HepG2 (cell line): ENCODE data around the gene MTM1. TPM values are rescaled to one million over a fixed set of nuclear protein-coding genes. Genes with fewer than 3 reads are reported as not detected.

Experiments
- ATAC-seq: fragments of 200-7000 bp; cut with Tn5 transposase; 3 replicates; pipeline ENCODE4 v1.9.1; 2020; ENCODE audit warnings: mild to moderate bottlenecking, moderate library complexity
- BruUV-seq: library from RNA; stranded (reverse); fragments of 400-500 nt; replicated peaks from 2 replicates; lab custom pipeline; 2021; lab: Mats Ljungman, UMichigan
- CTCF ChIA-PET: fragments of 300-600 bp; formaldehyde crosslinking; extraction: SDS; loops from one replicate; lab custom pipeline; 2021; ENCODE audit warnings: low total read pairs, inconsistent platforms, low intra/inter-chr PET ratio; lab: Yijun Ruan, JAX
- POLR2A ChIA-PET: fragments of 350-600 bp; sonication (Branson Sonifier 250); formaldehyde crosslinking; loops from one replicate; lab custom pipeline; 2020; ENCODE audit warnings: antibody characterized with exemption, inconsistent platforms; lab: Yijun Ruan, JAX
- DNase-seq: peaks from one replicate; pipeline ENCODE4 v3.0.0-alpha.2; 2015; ENCODE audit warnings: low spot score
- FAIRE-seq: peaks from 3 replicates; lab custom pipeline; 2011; peaks lifted over from hg19 to GRCh38; lab: Jason Lieb, UNC
- H2AFZ ChIP-seq: one replicate; pipeline ENCODE4 v1.6.1; 2011; ENCODE audit warnings: low read length, inconsistent platforms
- H3K27ac ChIP-seq: fragments of 300-600 bp; 3 replicates; pipeline ENCODE4 v1.8.0; 2011; ENCODE audit warnings: mixed run types, mild to moderate bottlenecking, mixed read lengths, low read length, inconsistent platforms; ENCODE audit not compliant: insufficient read depth; ENCODE audit errors: extremely low read length
- H3K27me3 ChIP-seq, 2 experiments: fragments of 200-600 bp in 1 of 2; 2 replicates in 1 of 2; 3 replicates in 1 of 2; pipeline versions ENCODE4 v1.6.0 to v1.8.0; 2011; ENCODE audit warnings: low read length in 2 of 2, mild to moderate bottlenecking in 2 of 2, moderate library complexity in 2 of 2, inconsistent platforms in 1 of 2; ENCODE audit not compliant: insufficient read depth in 2 of 2, control insufficient read depth in 1 of 2
- H3K36me3 ChIP-seq, 2 experiments: fragments of 200-600 bp in 1 of 2; replicated peaks in 1 of 2; 2 replicates in 1 of 2; 3 replicates in 1 of 2; pipeline versions ENCODE4 v1.5.1 to v1.8.0; 2011; ENCODE audit warnings: low read length in 2 of 2, inconsistent platforms in 1 of 2; ENCODE audit not compliant: insufficient read depth in 2 of 2, control insufficient read depth in 1 of 2
- H3K4me1 ChIP-seq: 2 replicates; pipeline ENCODE4 v1.5.1; 2012; ENCODE audit warnings: low read length, inconsistent platforms; ENCODE audit not compliant: insufficient read depth
- H3K4me2 ChIP-seq: 2 replicates; pipeline ENCODE4 v1.6.0; 2011; ENCODE audit warnings: low read depth, low read length, inconsistent platforms
- H3K4me3 ChIP-seq, 3 experiments: fragments of 200-600 bp in 1 of 3; sonication (generic), shearing (Covaris generic) in 1 of 3; replicated peaks in 1 of 3; 2 replicates each; pipeline ENCODE4 v1.5.1; 2011 to 2016; ENCODE audit warnings: low read length in 3 of 3, inconsistent platforms in 2 of 3, low read depth in 2 of 3, mild to moderate bottlenecking in 2 of 3, control low read depth in 1 of 3, mixed read lengths in 1 of 3; ENCODE audit not compliant: insufficient read depth in 1 of 3
- H3K79me2 ChIP-seq: one replicate; pipeline ENCODE4 v1.6.1; 2011; ENCODE audit warnings: low read length, inconsistent platforms; ENCODE audit not compliant: insufficient read depth
- H3K9ac ChIP-seq: 2 replicates; pipeline ENCODE4 v1.6.0; 2011; ENCODE audit warnings: mild to moderate bottlenecking, low read depth, low read length, inconsistent platforms; ENCODE audit not compliant: insufficient read depth
- H3K9me3 ChIP-seq: 2 replicates; pipeline ENCODE4 v1.5.1; 2012; ENCODE audit warnings: mild to moderate bottlenecking, low read length
- H4K20me1 ChIP-seq: 2 replicates; pipeline ENCODE4 v1.6.0; 2011; ENCODE audit warnings: inconsistent platforms, mild to moderate bottlenecking, low read length, moderate library complexity; ENCODE audit not compliant: insufficient read depth
- CENPBD1 ChIP-seq: sonication (generic); formaldehyde crosslinking; IDR thresholded peaks from 2 replicates; pipeline ENCODE4 v1.8.0; 2022; ENCODE audit warnings: missing genetic modification reagents, low read depth, mild to moderate bottlenecking, borderline replicate concordance
- FOXP4 ChIP-seq: sonication (generic); formaldehyde crosslinking; IDR thresholded peaks from 2 replicates; pipeline ENCODE4 v1.4.0; 2020; ENCODE audit warnings: missing genetic modification reagents
- HNF4G ChIP-seq, 2 experiments: sonication (generic) in 1 of 2; formaldehyde crosslinking in 1 of 2; IDR thresholded peaks; 2 replicates each; pipeline versions ENCODE4 v1.4.0 to v1.6.1; 2011 to 2020; ENCODE audit warnings: borderline replicate concordance in 2 of 2, low read depth in 2 of 2, mild to moderate bottlenecking in 2 of 2, low read length in 1 of 2, missing genetic modification reagents in 1 of 2, moderate library complexity in 1 of 2
- HOXA9 ChIP-seq: sonication (generic); formaldehyde crosslinking; IDR thresholded peaks from 2 replicates; pipeline ENCODE4 v1.8.1; 2022; ENCODE audit warnings: missing genetic modification reagents, mild to moderate bottlenecking, moderate library complexity, borderline replicate concordance
- IKZF4 ChIP-seq: sonication (generic); formaldehyde crosslinking; IDR thresholded peaks from 2 replicates; pipeline ENCODE4 v1.5.1; 2020; ENCODE audit warnings: borderline replicate concordance, mild to moderate bottlenecking, low read depth, missing genetic modification reagents; ENCODE audit errors: not compliant biosample characterization
- KDM1A ChIP-seq: IDR thresholded peaks from 2 replicates; pipeline ENCODE4 v1.6.1; 2016; ENCODE audit warnings: missing compliant biosample characterization
- MED1 ChIP-seq: sonication (generic); formaldehyde crosslinking; IDR thresholded peaks from 2 replicates; pipeline ENCODE4 v1.4.0; 2020; ENCODE audit warnings: missing genetic modification reagents
- MLLT10 ChIP-seq: sonication (generic); formaldehyde crosslinking; IDR thresholded peaks from 2 replicates; pipeline ENCODE4 v1.4.0; 2020; ENCODE audit warnings: missing genetic modification reagents
- NFKBIZ ChIP-seq: IDR thresholded peaks from 2 replicates; pipeline ENCODE4 v1.6.1; 2018; ENCODE audit warnings: missing genetic modification reagents, missing compliant biosample characterization
- SIX1 ChIP-seq: sonication (generic); formaldehyde crosslinking; IDR thresholded peaks from 2 replicates; pipeline ENCODE4 v1.4.0; 2020; ENCODE audit warnings: missing genetic modification reagents, borderline replicate concordance
- SNAPC5 ChIP-seq: sonication (generic); formaldehyde crosslinking; IDR thresholded peaks from 2 replicates; pipeline ENCODE4 v1.8.1; 2023; ENCODE audit warnings: mild to moderate bottlenecking, missing genetic modification reagents, borderline replicate concordance
- SRSF1 ChIP-seq: fragments of 200-400 bp; formaldehyde crosslinking; optimal IDR thresholded peaks from 2 replicates; pipeline ENCODE3; 2017; ENCODE audit warnings: mild to moderate bottlenecking, low read depth, low read length, moderate library complexity
- TBP ChIP-seq: sonication (generic); formaldehyde crosslinking; IDR thresholded peaks from 2 replicates; pipeline ENCODE4 v1.5.0; 2020; ENCODE audit warnings: missing genetic modification reagents
- ZNF124 ChIP-seq: sonication (generic); formaldehyde crosslinking; IDR thresholded peaks from 2 replicates; pipeline ENCODE4 v1.4.0; 2020; ENCODE audit warnings: missing genetic modification reagents
- ZNF180 ChIP-seq: sonication (generic); formaldehyde crosslinking; IDR thresholded peaks from 2 replicates; pipeline ENCODE4 v1.4.0; 2020; ENCODE audit warnings: low read depth, missing genetic modification reagents, borderline replicate concordance
- ZNF431 ChIP-seq: sonication (generic); formaldehyde crosslinking; IDR thresholded peaks from 2 replicates; pipeline ENCODE4 v1.9.0; 2022; ENCODE audit warnings: missing genetic modification reagents, low read depth, mild to moderate bottlenecking, borderline replicate concordance
- ZNF44 ChIP-seq: sonication (generic); formaldehyde crosslinking; IDR thresholded peaks from 2 replicates; pipeline ENCODE4 v1.5.1; 2020; ENCODE audit warnings: mild to moderate bottlenecking, missing genetic modification reagents
- ZNF496 ChIP-seq: sonication (generic); formaldehyde crosslinking; IDR thresholded peaks from 2 replicates; pipeline ENCODE4 v1.8.1; 2023; ENCODE audit warnings: mild to moderate bottlenecking, moderate library complexity, missing genetic modification reagents; ENCODE audit not compliant: insufficient replicate concordance
- ZNF558 ChIP-seq: sonication (generic); formaldehyde crosslinking; IDR thresholded peaks from 2 replicates; pipeline ENCODE4 v1.9.0; 2022; ENCODE audit warnings: mild to moderate bottlenecking, missing genetic modification reagents, borderline replicate concordance
- ZNF644 ChIP-seq: IDR thresholded peaks from 2 replicates; pipeline ENCODE4 v1.6.1; 2016; ENCODE audit warnings: low read depth
- ZNF670 ChIP-seq: sonication (generic); formaldehyde crosslinking; IDR thresholded peaks from 2 replicates; pipeline ENCODE4 v1.8.0; 2022; ENCODE audit warnings: mild to moderate bottlenecking, missing genetic modification reagents, borderline replicate concordance
- ZNF674 ChIP-seq: sonication (generic); formaldehyde crosslinking; IDR thresholded peaks from 2 replicates; pipeline ENCODE4 v1.5.0; 2020; ENCODE audit warnings: low read depth, mild to moderate bottlenecking, missing genetic modification reagents
- ZNF788 ChIP-seq: sonication (generic); formaldehyde crosslinking; IDR thresholded peaks from 2 replicates; pipeline ENCODE4 v1.5.0; 2020; ENCODE audit warnings: mild to moderate bottlenecking, missing genetic modification reagents, borderline replicate concordance
- ZNF792 ChIP-seq: IDR thresholded peaks from 2 replicates; pipeline ENCODE4 v1.6.1; 2016
- WGBS: methylation state at CpG from one replicate; pipeline ENCODE4 v1.1.6; 2017; ENCODE audit warnings: low lambda C conversion rate; 5-methylcytosine and 5-hydroxymethylcytosine counted together
- in situ Hi-C: cut with HindIII; loops from 2 replicates; pipeline ENCODE4 v1.10.0; 2017; ENCODE audit warnings: low pct_unique_long_range_greater_than_20kb; ENCODE audit not compliant: extremely low pct_ligation_motif_present
- intact Hi-C: fragments of 100-400 bp; cut with micrococcal nuclease; formaldehyde crosslinking; loops from one replicate; pipeline ENCODE4 v1.10.0; 2022; ENCODE audit not compliant: unreplicated experiment
- polyA plus RNA-seq, 8 experiments: library from polyadenylated mRNA; depleted of rRNA in 3 of 8; stranded (reverse) in 7 of 8; unstranded in 1 of 8; fragments of >200 nt; fragmentation: Illumina TruSeq in 4 of 8; extraction: Trizol in 4 of 8; gene quantifications; 2 replicates each; pipeline versions ENCODE4 v1.2.1 to v1.2.3, GENCODE V29; 2011 to 2016; ENCODE audit warnings: low read depth in 4 of 8, missing spikeins in 1 of 8, mixed read lengths in 1 of 8; ENCODE audit not compliant: insufficient read depth in 1 of 8
- total RNA-seq, 5 experiments: library from RNA; depleted of rRNA; stranded (reverse); fragments of >200 nt; fragmentation: Illumina TruSeq; extraction: Trizol; gene quantifications; 2 replicates each; pipeline ENCODE4 v1.2.3, GENCODE V29; 2016; ENCODE audit warnings: low read depth in 1 of 5

Gene MTM1
- total and polyA plus RNA-seq, 2 of the 13 experiments (the other 11 are each of a cell fraction or from before 2014, with no cell fraction given) = 12.0 to 15.2 TPM

GRCh38 chrX:150570512-150570911 is 2.1 kb downstream of the MTM1 start:
- WGBS = 0% methylated on average over 3 of the region's 3 CpGs
- peak overlapping the region; percentile 85 for H3K9ac ChIP-seq
- peak overlapping the region; percentile 76 to 93 (median 77); a peak in 4 of 6 replicates for H3K4me3 ChIP-seq
- H3K79me2 ChIP-seq = peaks cover 62% of the 10 kb centered on the region
- peak; percentile 60 for ATAC-seq
- H3K9me3 ChIP-seq = no peaks in the 10 kb centered on the region
- CTCF ChIA-PET = no interaction called here
- peak overlapping the region; percentile 89 for H3K27ac ChIP-seq
- DNase-seq = peak; percentile 93
- peak; percentile 99 for FAIRE-seq
- no peak overlapping the region for H2AFZ ChIP-seq
- peak overlapping the region; percentile 72 for H3K4me2 ChIP-seq
- in situ Hi-C loops (no loop called here), intact Hi-C loops (loop anchor here (1.0 kb wide), 1 partner anchor 12 kb away; no protein-coding TSS in a partner anchor)
- no peaks in the 10 kb centered on the region for H4K20me1 ChIP-seq
- no TSS peak for BruUV-seq
- POLR2A ChIA-PET = interaction anchor here (1.0 to 8.1 kb wide), 4 partner anchors 11 to 631 kb away, joined by 3 to 63 read pairs (median 9); no protein-coding TSS in a partner anchor
- no peaks in the 10 kb centered on the region for H3K36me3 ChIP-seq
- H3K4me1 ChIP-seq = peaks cover 61% of the 10 kb centered on the region
- H3K27me3 ChIP-seq = no peaks in the 10 kb centered on the region; a peak in 1 of 5 replicates
- TF ChIP-seq ZNF792 (CRISPR knock-in tag) = peak; percentile 20; the same call in 1 of the 2 replicates
- TF ChIP-seq ZNF124 (CRISPR knock-in tag) = no peak
- TF ChIP-seq IKZF4 (CRISPR knock-in tag) = no peak
- TF ChIP-seq ZNF788 (CRISPR knock-in tag) = no peak
- TF ChIP-seq ZNF558 = no peak
- no peak for TF ChIP-seq TBP (CRISPR knock-in tag)
- no peak for TF ChIP-seq ZNF670 (CRISPR knock-in tag)
- no peak for TF ChIP-seq ZNF180
- TF ChIP-seq HOXA9 (CRISPR knock-in tag) = no peak
- peak; percentile 72 for TF ChIP-seq MED1 (CRISPR knock-in tag)
- no peak for TF ChIP-seq SRSF1
- no peak for TF ChIP-seq CENPBD1 (CRISPR knock-in tag)
- TF ChIP-seq ZNF44 = no peak
- TF ChIP-seq ZNF496 (CRISPR knock-in tag) = no peak
- peak; percentile 80 for TF ChIP-seq HNF4G (IDR thresholded peaks at IDR 0.05; ENCODE audit: borderline replicate concordance, low read depth, low read length)
- TF ChIP-seq HNF4G (CRISPR knock-in tag; IDR thresholded peaks at IDR 0.05; ENCODE audit: borderline replicate concordance, low read depth) = no peak
- no peak for TF ChIP-seq ZNF644 (CRISPR knock-in tag)
- no peak for TF ChIP-seq MLLT10 (CRISPR knock-in tag)
- TF ChIP-seq ZNF674 (CRISPR knock-in tag) = no peak
- peak; percentile 54; the same call in 1 of the 2 replicates for TF ChIP-seq SIX1 (CRISPR knock-in tag)
- TF ChIP-seq KDM1A (CRISPR knock-in tag) = no peak
- TF ChIP-seq SNAPC5 (CRISPR knock-in tag) = no peak
- no peak for TF ChIP-seq NFKBIZ (CRISPR knock-in tag)
- TF ChIP-seq FOXP4 = peak; percentile 74
- no peak for TF ChIP-seq ZNF431 (CRISPR knock-in tag)
